ENCODE results near the gene VPS41. TPM values are rescaled to one million over a fixed set of nuclear protein-coding genes. Genes with fewer than 3 reads are reported as not detected.

VPS41 gene
- 27.6 and 28.5 TPM in 2 replicates for total RNA-seq

DNA sequence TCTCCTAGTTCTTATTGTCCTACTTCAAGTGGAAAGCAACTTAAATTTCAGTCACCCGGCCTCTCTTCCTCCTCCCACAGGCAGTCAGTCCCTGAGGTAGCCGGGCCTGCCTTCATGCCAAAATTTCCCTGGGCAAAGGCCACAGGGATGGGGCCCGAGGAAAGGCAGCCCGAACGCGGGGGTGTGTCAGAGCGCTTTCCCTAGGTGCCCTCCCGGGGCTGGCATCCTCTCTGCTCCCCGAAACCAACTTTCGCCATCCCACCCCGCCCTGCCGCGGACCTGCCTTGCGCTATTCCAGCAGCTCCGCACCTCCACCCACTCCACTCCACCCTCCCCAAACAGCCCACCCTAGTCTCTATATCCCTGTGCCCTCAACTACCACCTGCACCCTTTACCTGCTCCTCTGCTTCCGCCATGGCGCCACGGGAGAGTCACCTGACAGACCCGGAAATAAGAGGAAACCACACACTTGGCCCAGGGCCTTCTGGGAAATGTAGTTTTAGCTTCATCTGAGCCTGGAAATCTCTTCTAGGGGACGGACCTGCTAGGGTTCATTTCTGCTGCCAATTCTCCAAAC, at the start of gene VPS41:
TSS of gene VPS41 (minus strand) at position 433 of the 577 bp plus-strand sequence. CDS start at position 416, 17 bp downstream.

Other genes with a start within 250 kb of the VPS41 start
- gene POU6F2, start 68.7 kb upstream of the VPS41 start, total RNA-seq, result not detected in 2 replicates

Data from cardiac atrium fibroblast (primary cell).